ENCODE data around the gene PDE1A.

- TF ChIP-seq CTCF (CRISPR knock-in tag; IDR thresholded peaks at IDR 0.05), result no peak
- no peak for TF ChIP-seq BHLHE40 (IDR thresholded peaks at IDR 0.05; ENCODE audit: low read length)
- TF ChIP-seq POLR2A (IDR thresholded peaks at IDR 0.05; ENCODE audit: insufficient read depth in 1 of 2, low read depth in 2 of 2, low read length in 2 of 2), result no peak
- no peak for TF ChIP-seq PHB2 (IDR thresholded peaks at IDR 0.05; ENCODE audit: partially characterized antibody)
- TF ChIP-seq HNRNPH1 (optimal IDR thresholded peaks at IDR 0.05; ENCODE audit: low read depth, low read length), result no peak
- TF ChIP-seq SP2 (CRISPR knock-in tag; IDR thresholded peaks at IDR 0.05), result no peak
These were observed 259.0 kb downstream of the PDE1A start for GRCh38 chr2:182167882-182168281.

All from HepG2 (cell line).